SH-SY5Y (cell line): Measurements from ENCODE around the gene BCL2L13.

Source experiments
- GATA2 ChIP-seq: IDR thresholded peaks from 2 replicates; pipeline ENCODE4 v1.6.1; 2011; ENCODE audit warnings: mild to moderate bottlenecking, low read depth, low read length
- GATA3 ChIP-seq: IDR thresholded peaks from 2 replicates; pipeline ENCODE4 v1.6.1; 2011; ENCODE audit warnings: low read depth, mild to moderate bottlenecking, low read length, moderate library complexity

DNA sequence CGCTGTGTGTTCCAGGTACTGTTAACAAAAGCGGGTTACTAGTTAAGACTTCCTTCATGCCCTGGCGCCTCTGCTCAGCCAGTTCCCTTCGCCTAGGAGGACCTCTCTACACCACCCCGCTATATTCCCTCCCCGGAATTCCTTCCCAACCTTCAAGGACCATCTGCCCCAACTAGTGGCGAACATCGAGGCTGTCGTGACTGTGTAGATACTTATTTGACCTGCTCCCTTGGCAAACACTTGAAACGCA is 450 bp upstream of the BCL2L13 start:
- TF ChIP-seq GATA2: no peak
- no peak for TF ChIP-seq GATA3
